SHP77 treated with DMSO at 0.1 percent for 48 hours (cell line): Measurements from ENCODE around the gene GSTM1.
"Not testable (repeated sequence)": the region's sequence is repeated elsewhere in the genome, so short reads cannot be mapped to it uniquely, and the experiment has no call there.

Source experiments
- DNase-seq: peaks from one replicate; lab custom pipeline; 2025; lab: John Stamatoyannopoulos, UW

GSTM1 gene

GRCh38 chr1:109659997-109660690, 27.5 kb upstream of the GSTM1 start:
- no peak for DNase-seq

- not testable (repeated sequence) for DNase-seq
Observed at GRCh38 chr1:109660691-109661026, 27.0 kb upstream of the GSTM1 start.

GRCh38 chr1:109661391-109661790, 26.2 kb upstream of the GSTM1 start:
- DNase-seq = no peak

GRCh38 chr1:109664671-109665070, 22.9 kb upstream of the GSTM1 start:
- DNase-seq = no peak

- DNase-seq = no peak
Observed at GRCh38 chr1:109667452-109668122, 20.0 kb upstream of the GSTM1 start, which contains the start of gene GSTM2. GSTM2 (plus strand) TSS chr1:109668057; CDS start chr1:109668116, 59 bp downstream.

- DNase-seq = no peak
Observed at GRCh38 chr1:109668123-109668775, 19.4 kb upstream of the GSTM1 start.

GRCh38 chr1:109669246-109669948, 18.2 kb upstream of the GSTM1 start:
- DNase-seq = no peak

- not testable (repeated sequence) for DNase-seq
Observed at GRCh38 chr1:109669949-109670302, 17.7 kb upstream of the GSTM1 start.

- DNase-seq = no peak
Observed at GRCh38 chr1:109671067-109671466, 16.6 kb upstream of the GSTM1 start.

GRCh38 chr1:109673861-109674260, 13.8 kb upstream of the GSTM1 start:
- DNase-seq = not testable (repeated sequence)

- not testable (repeated sequence) for DNase-seq
Observed at GRCh38 chr1:109676683-109677381, 10.8 kb upstream of the GSTM1 start.

- no peak for DNase-seq
Observed at GRCh38 chr1:109677459-109677858, 10.2 kb upstream of the GSTM1 start.

- DNase-seq = not testable (repeated sequence)
Observed at GRCh38 chr1:109678637-109679036, 9.0 kb upstream of the GSTM1 start.

- DNase-seq = not testable (repeated sequence)
Observed at GRCh38 chr1:109684777-109685176, 2.8 kb upstream of the GSTM1 start.

GRCh38 chr1:109685399-109685798, 2.2 kb upstream of the GSTM1 start:
- DNase-seq = not testable (repeated sequence)

GRCh38 chr1:109685890-109686289, 1.7 kb upstream of the GSTM1 start:
- not testable (repeated sequence) for DNase-seq

- DNase-seq = not testable (repeated sequence)
Observed at GRCh38 chr1:109687109-109687508, 508 bp upstream of the GSTM1 start.

GRCh38 chr1:109689844-109690405, 2.3 kb downstream of the GSTM1 start:
- DNase-seq = no peak

GRCh38 chr1:109691759-109692158, 4.1 kb downstream of the GSTM1 start:
- no peak for DNase-seq

GRCh38 chr1:109694400-109694799, 6.8 kb downstream of the GSTM1 start:
- DNase-seq = not testable (repeated sequence)

- DNase-seq = not testable (repeated sequence)
Observed at GRCh38 chr1:109695138-109695537, 7.5 kb downstream of the GSTM1 start.

- no peak for DNase-seq
Observed at GRCh38 chr1:109697066-109697465, 9.4 kb downstream of the GSTM1 start.
